HG02759 (cell line): ENCODE results near the gene VEPH1.

Experiments
- ATAC-seq: cut with Tn5 transposase; IDR thresholded peaks from one replicate; pipeline ENCODE4 v1.9.1; 2021; ENCODE audit warnings: mild to moderate bottlenecking, moderate library complexity; ENCODE audit not compliant: unreplicated experiment

VEPH1 gene

GRCh38 chr3:157313186-157313585 lies 190.0 kb downstream of the VEPH1 start:
- no peak for ATAC-seq

GRCh38 chr3:157312376-157312745 lies 190.9 kb downstream of the VEPH1 start:
- no peak for ATAC-seq

GRCh38 chr3:157311633-157312375 lies 191.4 kb downstream of the VEPH1 start:
- ATAC-seq = no peak

GRCh38 chr3:157310329-157311052 lies 192.7 kb downstream of the VEPH1 start:
- ATAC-seq = no peak

GRCh38 chr3:157306502-157306901 lies 196.7 kb downstream of the VEPH1 start:
- no peak for ATAC-seq

GRCh38 chr3:157305392-157305791 lies 197.8 kb downstream of the VEPH1 start:
- no peak for ATAC-seq

- ATAC-seq = no peak
Measured at GRCh38 chr3:157301755-157302154, 201.5 kb downstream of the VEPH1 start.

GRCh38 chr3:157300981-157301663 lies 202.1 kb downstream of the VEPH1 start:
- no peak for ATAC-seq

- ATAC-seq = no peak
Measured at GRCh38 chr3:157300094-157300493, 203.1 kb downstream of the VEPH1 start.

GRCh38 chr3:157297328-157297915 lies 205.8 kb downstream of the VEPH1 start:
- no peak for ATAC-seq

- ATAC-seq = no peak
Measured at GRCh38 chr3:157294953-157295352, 208.3 kb downstream of the VEPH1 start.

GRCh38 chr3:157294491-157294890 lies 208.7 kb downstream of the VEPH1 start:
- no peak for ATAC-seq

GRCh38 chr3:157290766-157291165 lies 212.4 kb downstream of the VEPH1 start:
- ATAC-seq = no peak

- ATAC-seq = no peak
Measured at GRCh38 chr3:157285966-157286365, 217.2 kb downstream of the VEPH1 start.

- ATAC-seq = no peak
Measured at GRCh38 chr3:157285141-157285540, 218.1 kb downstream of the VEPH1 start.

- ATAC-seq = no peak
Measured at GRCh38 chr3:157284688-157285087, 218.5 kb downstream of the VEPH1 start.

- ATAC-seq = no peak
Measured at GRCh38 chr3:157282261-157283191, 220.7 kb downstream of the VEPH1 start.

- no peak for ATAC-seq
Measured at GRCh38 chr3:157280786-157281185, 222.4 kb downstream of the VEPH1 start.

GRCh38 chr3:157280354-157280753 lies 222.9 kb downstream of the VEPH1 start:
- no peak for ATAC-seq

GRCh38 chr3:157279237-157279636 lies 224.0 kb downstream of the VEPH1 start:
- no peak for ATAC-seq
